Epithelial cell of esophagus (primary cell): Measurements from ENCODE around the gene SCNM1.
"Not testable (repeated sequence)": the region's sequence is repeated elsewhere in the genome, so short reads cannot be mapped to it uniquely, and the experiment has no call there.

Experiments used
- DNase-seq: peaks from one replicate; pipeline ENCODE4 v3.0.0; 2010; ENCODE audit warnings: low read depth
- H3K4me3 ChIP-seq: 2 replicates; pipeline ENCODE4 v1.5.1; 2011; ENCODE audit warnings: mild to moderate bottlenecking, low read length, control low read depth
- TF ChIP-seq, protein P1 (sequence below): IDR thresholded peaks from 2 replicates; pipeline ENCODE4 v1.5.1; 2011; ENCODE audit warnings: low read depth, mild to moderate bottlenecking, low read length, control low read depth, inconsistent platforms; ENCODE audit not compliant: insufficient read depth; ENCODE audit errors: missing control alignments

SCNM1 gene

DNA sequence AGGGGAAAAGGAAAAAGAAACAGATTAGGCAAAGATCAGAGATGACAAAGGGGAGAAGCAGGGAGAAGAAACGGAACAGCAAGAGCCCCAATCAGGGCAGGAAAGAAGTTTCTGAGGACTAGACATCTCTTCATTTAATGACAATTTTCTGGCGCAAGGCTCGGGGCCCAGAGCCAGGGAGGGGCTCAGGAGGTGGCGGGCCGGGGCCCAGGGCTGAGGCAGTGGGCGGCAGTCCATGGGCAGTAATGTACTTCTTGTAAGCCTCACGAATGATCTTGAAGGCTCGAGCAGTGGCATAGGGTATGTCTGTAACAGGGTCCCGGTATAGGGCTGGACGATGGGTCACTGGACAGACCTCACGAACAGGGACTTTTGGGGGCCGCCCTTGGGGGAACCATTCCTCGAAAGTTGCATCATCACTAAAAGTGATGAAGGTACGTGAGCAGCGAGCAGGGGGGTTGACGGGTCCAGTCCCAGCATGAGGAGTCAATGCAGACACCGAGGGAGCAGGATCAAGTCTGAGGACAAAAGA is 10.6 kb downstream of the SCNM1 start:
- TF ChIP-seq, protein P1, sequence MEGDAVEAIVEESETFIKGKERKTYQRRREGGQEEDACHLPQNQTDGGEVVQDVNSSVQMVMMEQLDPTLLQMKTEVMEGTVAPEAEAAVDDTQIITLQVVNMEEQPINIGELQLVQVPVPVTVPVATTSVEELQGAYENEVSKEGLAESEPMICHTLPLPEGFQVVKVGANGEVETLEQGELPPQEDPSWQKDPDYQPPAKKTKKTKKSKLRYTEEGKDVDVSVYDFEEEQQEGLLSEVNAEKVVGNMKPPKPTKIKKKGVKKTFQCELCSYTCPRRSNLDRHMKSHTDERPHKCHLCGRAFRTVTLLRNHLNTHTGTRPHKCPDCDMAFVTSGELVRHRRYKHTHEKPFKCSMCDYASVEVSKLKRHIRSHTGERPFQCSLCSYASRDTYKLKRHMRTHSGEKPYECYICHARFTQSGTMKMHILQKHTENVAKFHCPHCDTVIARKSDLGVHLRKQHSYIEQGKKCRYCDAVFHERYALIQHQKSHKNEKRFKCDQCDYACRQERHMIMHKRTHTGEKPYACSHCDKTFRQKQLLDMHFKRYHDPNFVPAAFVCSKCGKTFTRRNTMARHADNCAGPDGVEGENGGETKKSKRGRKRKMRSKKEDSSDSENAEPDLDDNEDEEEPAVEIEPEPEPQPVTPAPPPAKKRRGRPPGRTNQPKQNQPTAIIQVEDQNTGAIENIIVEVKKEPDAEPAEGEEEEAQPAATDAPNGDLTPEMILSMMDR = no peak

DNA sequence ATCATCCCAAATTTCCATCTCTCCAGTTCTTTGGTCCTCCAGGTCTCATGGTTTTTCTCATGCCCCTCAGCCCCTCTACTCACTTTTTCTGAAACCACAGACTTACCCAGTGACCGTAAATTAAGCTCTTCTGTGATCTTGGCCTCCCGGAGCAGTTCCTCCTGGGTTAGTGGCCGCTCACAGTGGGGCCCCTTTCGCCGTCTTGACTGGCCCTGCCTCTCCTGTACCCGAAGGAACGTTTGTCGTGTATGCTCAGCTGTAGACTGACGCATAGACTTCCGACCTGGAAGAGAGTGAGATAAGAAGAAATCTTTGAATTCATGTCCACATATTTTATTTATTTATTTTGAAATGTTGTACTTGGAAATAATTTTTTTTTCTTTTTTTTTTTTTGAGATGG is 18.3 kb downstream of the SCNM1 start:
- TF ChIP-seq, protein P1 = no peak
- H3K4me3 ChIP-seq = no peak overlapping the region
- no peak for DNase-seq

More for the DNA sequence above, 10.6 kb downstream of the SCNM1 start:
- no peak overlapping the region for H3K4me3 ChIP-seq
- no peak for DNase-seq

DNA sequence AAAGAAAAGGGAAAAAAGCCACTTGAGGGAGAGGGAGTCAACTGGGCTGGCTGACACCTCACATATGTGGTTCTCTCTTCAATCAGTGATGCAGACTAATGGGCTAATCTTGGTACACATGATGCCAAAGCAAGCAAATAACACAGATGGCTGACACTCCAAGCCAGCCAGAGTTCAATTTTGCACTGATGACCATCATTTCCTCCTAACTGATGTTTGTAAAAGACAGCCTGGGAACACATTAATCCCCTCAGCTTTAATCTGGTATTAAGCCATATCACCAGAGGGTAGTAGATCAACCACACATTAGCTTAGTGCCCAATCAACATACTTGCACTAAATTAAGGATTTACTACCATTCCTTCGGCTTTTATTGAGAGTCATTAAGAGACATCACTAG is 21.3 kb downstream of the SCNM1 start:
- TF ChIP-seq, protein P1 = no peak
- DNase-seq = no peak

DNA sequence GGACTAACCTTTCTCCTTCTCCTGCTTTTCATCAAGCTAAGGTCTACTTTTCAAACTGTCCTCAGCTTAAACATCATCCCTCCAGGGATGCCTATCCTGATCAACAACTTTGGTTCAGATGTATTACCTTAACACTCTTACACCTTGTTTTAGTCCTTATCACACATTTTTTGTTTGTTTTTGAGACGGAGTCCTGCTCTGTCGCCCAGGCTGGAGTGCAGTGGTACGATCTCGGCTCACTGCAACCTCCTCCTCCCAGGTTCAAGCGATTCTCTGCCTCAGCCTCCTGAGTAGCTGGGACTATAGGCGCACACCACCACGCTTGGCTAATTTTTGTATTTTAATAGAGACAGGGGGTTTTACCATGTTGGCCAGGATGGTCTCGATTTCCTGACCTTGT is 22.7 kb downstream of the SCNM1 start:
- DNase-seq = not testable (repeated sequence)
- H3K4me3 ChIP-seq = peak overlapping the region; percentile 96

More for the DNA sequence above, 21.3 kb downstream of the SCNM1 start:
- no peak overlapping the region for H3K4me3 ChIP-seq

DNA sequence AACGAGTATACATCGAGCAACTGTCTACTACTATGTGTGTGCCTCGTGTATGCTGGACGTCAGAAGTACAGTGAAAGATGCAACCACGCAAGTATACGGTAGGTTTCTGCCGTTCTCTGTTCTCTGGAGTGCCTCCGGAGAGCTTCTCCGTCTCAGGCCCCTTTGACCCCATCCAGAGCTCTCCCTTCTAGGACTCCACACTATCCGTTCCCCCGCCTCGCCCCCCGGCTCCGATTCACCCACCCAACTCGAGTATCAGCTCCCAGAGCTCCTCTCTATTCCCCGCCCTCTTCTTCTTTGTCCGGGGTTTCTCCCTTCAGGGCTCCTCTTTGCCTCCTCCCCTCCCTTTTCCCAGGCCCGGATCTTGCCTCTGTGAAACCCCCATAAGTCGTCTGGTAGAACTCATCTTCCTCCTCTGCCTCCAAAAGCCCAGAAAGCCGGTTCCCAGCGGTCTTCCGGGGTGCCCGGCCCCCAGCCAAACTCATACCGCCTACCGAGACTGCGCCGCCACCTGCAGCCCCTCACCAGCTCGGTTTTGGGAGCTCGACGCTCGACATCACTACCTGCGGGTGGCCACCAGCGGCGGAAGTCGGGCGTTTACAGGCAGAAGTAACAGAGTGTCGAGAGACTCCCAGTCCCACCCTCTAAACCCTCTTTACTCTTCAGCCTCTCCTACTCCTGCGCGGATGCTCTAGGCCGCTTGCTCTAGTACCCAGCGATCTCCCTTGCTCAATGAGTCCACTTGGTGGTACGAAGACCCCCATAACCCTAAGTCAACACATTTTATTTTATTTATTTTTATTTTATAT is 23.9 kb downstream of the SCNM1 start, which contains the start of gene VPS72:
Gene VPS72 (minus strand): TSS at position 561 of the 809 bp plus-strand sequence. CDS start 76 bp downstream, at position 485.
- TF ChIP-seq, protein P1 = peak; percentile 11
- DNase-seq = peak; percentile 90
- H3K4me3 ChIP-seq = peak within 1 kb of the TSS; percentile 96

DNA sequence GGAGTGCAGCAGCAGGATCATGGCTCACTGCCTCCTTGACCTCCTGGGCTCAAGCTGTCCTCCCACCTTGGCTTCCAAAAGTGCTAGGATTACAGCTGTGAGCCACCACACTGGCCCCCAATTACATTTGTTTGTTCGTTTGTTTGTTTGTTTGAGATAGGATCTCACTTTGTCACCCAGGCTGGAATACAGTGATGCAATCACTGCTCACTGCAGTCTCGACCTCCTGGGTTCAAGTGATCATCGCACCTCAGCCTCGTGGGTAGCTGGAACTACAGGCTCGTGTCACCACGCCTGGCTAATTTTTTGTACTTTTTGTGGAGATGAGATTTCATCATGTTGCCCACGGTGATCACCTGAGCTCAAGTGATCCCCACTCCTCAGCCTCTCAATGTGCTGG is 26.1 kb downstream of the SCNM1 start:
- no peak for DNase-seq
- TF ChIP-seq, protein P1 = no peak
- no peak overlapping the region for H3K4me3 ChIP-seq

DNA sequence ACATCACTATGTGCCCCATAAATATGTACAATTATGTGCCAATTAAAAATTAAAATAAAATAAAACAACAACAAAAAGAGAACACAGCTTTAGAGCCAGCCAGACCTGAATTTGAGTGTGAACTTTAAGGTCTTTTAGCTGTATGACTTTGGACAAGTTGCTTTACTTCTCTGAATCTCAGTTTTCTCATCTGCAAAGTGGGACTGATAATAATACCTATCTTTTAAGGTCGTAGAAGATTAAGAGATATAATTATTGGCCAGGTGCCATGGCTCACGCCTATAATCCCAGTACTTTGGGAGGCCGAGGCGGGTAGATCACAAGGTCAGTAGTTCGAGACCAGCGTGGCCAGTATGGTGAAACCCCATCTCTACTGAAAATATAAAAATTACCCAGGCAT is 27.4 kb downstream of the SCNM1 start:
- TF ChIP-seq, protein P1 = no peak
- no peak overlapping the region for H3K4me3 ChIP-seq
- no peak for DNase-seq
